Measurements from ENCODE around the gene DUSP14.

DUSP14 gene

DNA sequence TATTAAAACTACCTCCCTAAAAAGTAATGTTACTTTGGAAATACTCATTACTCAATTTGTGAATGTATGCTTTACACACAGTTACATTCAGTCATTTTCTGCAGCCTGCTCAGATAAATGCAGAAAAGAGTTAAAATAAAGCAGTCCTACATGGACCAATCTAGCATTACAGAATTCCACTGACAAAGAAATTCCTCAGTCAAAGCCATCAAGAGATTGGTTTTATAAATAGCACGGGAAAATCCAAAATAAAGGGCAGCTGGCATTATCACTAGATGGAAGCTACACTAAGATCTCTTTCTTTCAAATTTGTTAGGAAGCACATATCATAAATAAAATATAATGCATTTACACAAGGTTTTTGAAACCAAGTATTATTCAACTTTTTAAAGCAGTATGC lies 58.3 kb downstream of the DUSP14 start:
- in situ Hi-C loops (cut with MboI; ENCODE audit: low pct_unique_long_range_greater_than_20kb, low sequenced_read_pairs, unreplicated experiment), result no loop called here
- TF ChIP-seq CTCF (IDR thresholded peaks at IDR 0.05; ENCODE audit: extremely low read depth, insufficient read depth, missing control alignments), result no peak
- DNase-seq (ENCODE audit: low spot score), result no peak

GRCh38 chr17:37551788-37552187 lies 62.1 kb downstream of the DUSP14 start:
- no peak for DNase-seq (ENCODE audit: low spot score)
- in situ Hi-C loops (cut with MboI; ENCODE audit: low pct_unique_long_range_greater_than_20kb, low sequenced_read_pairs, unreplicated experiment), result no loop called here
- TF ChIP-seq CTCF (IDR thresholded peaks at IDR 0.05; ENCODE audit: extremely low read depth, insufficient read depth, missing control alignments), result no peak

DNA sequence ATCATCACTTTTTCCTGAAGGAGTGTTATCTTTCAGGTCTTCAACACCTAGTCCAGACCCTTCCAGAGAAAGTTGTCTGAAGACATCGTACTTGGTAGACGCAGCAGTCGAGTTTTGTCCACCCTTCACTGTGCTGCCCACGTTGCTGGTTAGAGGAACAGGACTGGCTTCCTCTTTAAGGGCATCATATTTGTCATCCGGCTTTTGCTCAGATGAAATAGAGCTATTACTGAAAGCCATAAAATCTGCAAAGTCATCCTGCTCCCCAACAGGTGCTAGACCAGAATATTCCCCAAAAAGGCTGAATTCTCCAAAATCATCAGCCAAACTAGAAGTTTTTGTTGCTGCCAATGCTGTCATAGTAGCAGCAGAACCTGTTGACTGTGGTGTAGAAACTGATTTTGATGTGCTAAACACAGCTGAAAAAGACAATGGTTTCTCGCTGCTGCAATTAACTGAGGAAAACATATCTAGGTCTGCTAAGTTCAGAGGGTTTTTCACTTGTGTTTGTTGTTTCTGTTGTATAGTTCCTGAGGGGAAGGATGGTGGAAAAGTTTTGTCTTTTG lies 63.8 kb downstream of the DUSP14 start:
- in situ Hi-C loops (cut with MboI; ENCODE audit: low pct_unique_long_range_greater_than_20kb, low sequenced_read_pairs, unreplicated experiment), result no loop called here

GRCh38 chr17:37555386-37555785 lies 65.7 kb downstream of the DUSP14 start:
- no peak for DNase-seq (ENCODE audit: low spot score)
- TF ChIP-seq CTCF (IDR thresholded peaks at IDR 0.05; ENCODE audit: extremely low read depth, insufficient read depth, missing control alignments), result no peak
- in situ Hi-C loops (cut with MboI; ENCODE audit: low pct_unique_long_range_greater_than_20kb, low sequenced_read_pairs, unreplicated experiment), result no loop called here

More for the DNA sequence above, 63.8 kb downstream of the DUSP14 start:
- DNase-seq (ENCODE audit: low spot score), result no peak
- TF ChIP-seq CTCF (IDR thresholded peaks at IDR 0.05; ENCODE audit: extremely low read depth, insufficient read depth, missing control alignments), result no peak

- in situ Hi-C loops (cut with MboI; ENCODE audit: low pct_unique_long_range_greater_than_20kb, low sequenced_read_pairs, unreplicated experiment), result no loop called here
- no peak for DNase-seq (ENCODE audit: low spot score)
- no peak for TF ChIP-seq CTCF (IDR thresholded peaks at IDR 0.05; ENCODE audit: extremely low read depth, insufficient read depth, missing control alignments)
Observed at GRCh38 chr17:37557482-37557881, 67.8 kb downstream of the DUSP14 start.

DNA sequence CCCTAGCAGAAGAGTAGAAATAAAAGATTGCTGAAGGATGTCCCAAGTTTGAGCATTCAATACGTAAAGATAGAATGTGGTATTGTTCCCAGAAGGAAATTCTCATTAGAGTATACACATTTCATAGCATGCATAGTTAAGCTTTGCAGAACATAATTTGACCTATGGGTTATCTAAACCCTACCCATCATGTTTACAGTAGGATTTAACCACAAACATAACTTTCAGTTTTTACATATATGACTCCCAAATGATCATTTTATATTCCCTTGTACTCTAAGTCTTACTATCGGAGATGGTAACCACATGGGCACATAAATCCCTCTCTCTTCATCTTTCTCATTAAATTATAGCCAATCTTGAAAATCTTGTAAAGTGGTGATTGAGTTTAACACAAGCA lies 68.6 kb downstream of the DUSP14 start:
- no peak for TF ChIP-seq CTCF (IDR thresholded peaks at IDR 0.05; ENCODE audit: extremely low read depth, insufficient read depth, missing control alignments)

More for the DNA sequence above, 68.6 kb downstream of the DUSP14 start:
- no peak for DNase-seq (ENCODE audit: low spot score)
- in situ Hi-C loops (cut with MboI; ENCODE audit: low pct_unique_long_range_greater_than_20kb, low sequenced_read_pairs, unreplicated experiment), result no loop called here
